Measurements from ENCODE around the gene CCDC89.
"Not testable (repeated sequence)": the region's sequence is repeated elsewhere in the genome, so short reads cannot be mapped to it uniquely, and the experiment has no call there.

Gene CCDC89

DNA sequence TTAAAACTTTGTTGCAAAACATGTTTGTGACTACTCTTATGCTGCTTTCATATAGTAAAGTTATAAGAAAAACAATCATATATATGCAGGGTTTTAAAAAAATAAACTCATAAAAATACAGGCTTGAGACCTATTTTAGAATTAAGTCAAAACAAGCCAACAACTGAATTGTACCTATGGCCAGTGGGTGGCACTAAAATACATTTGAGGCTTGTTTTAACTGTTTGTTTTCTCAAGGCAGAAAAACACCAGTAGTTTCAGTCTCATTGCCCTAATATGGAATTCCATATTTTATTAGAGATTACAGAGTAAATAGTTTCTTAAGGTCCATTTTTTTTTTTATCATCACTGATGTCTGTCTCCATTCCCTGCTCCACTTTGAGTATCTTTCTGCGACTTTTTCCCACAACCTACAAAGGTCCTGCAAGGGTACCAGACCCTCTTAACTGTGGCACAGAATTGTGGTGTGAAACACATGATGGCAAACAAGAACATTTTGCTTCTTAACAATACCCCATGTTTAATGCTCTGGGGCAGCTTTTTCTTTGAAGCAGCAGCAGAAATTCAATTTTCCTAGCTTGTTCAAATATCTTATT, 8.5 kb upstream of the CCDC89 start:
- DNase-seq (ENCODE audit: low spot score) = peak; percentile 19

DNA sequence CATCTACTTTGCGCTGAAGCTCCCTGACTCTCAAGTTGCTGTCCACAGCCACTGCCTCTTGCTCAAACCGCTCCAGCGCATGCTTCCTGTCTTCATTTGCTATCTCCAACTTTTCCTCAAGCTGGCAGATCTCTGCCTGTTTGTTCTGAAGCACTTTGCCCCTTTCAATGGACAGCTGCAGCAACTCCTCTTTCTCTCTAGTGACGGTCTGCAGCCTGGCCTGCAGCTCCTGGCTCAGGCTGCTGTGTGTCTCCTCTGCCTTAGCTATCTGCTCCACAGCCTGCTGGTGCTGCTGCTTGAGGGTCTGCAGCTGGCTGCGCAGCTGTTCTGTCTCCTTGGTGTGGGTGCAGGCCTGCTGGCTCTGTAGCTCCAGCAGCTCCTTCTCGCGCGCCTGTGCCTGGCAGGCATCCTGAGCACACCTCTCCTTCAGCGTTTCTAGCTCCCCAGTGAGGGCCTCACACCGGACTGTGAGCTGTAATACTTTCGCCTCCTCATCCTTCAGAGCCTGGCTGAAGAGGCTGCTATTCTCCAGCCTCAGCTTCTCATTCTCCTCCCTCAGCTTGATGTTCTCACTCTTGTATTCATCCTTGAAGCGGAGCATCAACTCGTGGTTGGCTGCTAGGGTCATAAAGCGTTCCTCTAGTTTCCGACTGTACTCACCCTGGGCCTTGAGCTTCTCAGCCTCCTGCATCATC, 723 bp downstream of the CCDC89 start:
- DNase-seq (ENCODE audit: low spot score) = no peak

DNA sequence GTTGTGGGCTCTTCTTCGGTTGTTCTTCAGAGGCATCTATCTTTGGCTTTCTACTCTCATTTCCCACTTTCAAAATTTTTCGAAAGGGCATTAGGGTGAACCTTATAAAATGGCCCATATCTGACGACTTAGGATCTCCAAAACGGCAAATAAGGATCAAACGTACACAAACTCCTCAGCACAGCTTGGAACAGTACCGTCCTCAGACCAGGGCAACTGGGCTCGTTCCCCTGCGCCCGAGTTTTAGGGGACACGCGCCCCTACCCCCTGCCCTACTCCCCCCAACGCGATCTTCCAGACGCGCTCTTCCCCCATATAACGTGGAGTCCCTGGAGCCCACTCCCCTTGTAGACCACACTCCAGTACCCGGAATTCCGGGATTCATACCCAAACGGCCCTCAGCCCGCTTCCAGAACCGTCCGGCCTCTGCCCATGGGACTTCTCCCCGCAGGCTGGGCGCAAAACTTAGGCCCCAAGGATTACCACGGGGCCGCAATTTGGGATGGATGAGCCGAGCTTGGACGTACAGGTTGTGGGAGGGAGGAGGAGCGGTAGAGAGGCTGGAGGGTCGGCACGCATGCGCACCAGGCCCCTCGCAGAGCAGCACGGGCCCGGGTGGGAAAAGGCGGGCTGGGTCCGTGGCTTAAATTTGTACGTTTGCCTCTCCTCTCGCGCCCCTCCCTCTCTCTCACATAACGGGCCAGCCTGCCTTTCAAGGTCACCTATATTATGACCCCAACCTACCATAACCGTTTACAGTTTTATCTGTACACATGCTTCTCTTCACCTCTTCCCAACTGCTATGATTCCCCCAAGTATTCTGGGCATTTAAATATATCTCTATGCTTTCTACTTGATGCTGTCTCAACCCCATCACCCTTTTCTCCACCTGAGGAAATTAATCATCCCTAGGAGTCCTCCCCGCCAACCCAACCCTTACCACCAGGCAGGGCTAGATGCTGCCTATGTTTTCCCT, 3.4 kb downstream of the CCDC89 start:
- DNase-seq (ENCODE audit: low spot score) = peak; percentile 87

DNA sequence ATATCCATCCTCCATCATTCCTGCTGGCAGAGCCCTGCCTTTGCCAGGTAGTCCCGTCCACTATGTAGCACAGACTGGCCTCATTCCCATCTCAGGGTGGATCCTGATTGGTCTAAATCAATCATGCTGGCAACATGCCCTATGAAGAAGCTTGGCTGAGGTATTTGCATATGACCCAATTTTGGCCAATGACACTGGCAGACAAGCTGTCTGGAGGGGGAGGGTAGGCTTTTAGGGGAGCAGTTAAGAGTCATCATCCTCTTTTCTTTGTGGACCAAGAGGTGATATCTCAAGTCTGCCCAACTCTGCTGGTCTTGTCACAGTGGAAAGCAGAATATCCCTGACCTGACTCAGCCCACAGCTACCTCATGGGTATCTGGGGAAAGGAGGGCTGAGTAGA, 5.1 kb downstream of the CCDC89 start:
- DNase-seq (ENCODE audit: low spot score) = no peak

DNA sequence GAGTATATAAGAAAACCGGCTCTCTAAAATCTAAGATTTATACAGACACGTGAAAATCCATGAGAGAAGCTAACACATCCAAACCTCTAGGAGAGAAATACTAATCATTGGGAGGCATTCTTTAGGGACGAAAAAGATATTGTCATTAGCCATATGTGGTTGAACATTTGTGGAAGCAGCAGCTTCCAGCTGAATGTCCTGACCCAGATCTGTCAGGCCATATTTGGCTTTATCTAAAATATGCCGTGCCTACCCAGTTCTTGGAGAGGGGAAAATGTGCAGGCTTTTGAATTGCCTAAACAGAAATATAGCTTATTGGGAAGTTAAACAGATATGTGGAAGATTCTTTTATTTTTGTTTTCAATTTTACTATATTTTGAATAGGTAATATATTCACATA, 6.4 kb downstream of the CCDC89 start:
- no peak for DNase-seq (ENCODE audit: low spot score)

DNA sequence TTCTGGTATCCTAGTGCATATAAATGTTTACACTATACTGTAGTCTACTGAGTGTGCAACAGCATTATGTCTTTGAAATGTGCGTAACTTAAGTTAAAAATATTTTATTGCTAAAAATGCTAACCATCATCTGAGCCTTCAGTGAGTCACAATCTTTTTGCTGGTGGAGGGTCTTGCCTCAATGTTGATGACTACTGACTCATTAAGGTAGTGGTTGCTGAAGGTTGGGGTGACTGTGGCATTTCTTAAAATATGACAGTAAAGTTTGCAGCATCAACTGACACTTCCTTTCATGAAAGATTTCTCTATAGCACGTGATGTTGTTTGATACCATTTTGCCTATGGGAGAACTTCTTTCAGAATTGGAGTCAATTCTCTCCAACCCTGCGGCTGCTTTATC, 12.6 kb downstream of the CCDC89 start:
- no peak for DNase-seq (ENCODE audit: low spot score)

DNA sequence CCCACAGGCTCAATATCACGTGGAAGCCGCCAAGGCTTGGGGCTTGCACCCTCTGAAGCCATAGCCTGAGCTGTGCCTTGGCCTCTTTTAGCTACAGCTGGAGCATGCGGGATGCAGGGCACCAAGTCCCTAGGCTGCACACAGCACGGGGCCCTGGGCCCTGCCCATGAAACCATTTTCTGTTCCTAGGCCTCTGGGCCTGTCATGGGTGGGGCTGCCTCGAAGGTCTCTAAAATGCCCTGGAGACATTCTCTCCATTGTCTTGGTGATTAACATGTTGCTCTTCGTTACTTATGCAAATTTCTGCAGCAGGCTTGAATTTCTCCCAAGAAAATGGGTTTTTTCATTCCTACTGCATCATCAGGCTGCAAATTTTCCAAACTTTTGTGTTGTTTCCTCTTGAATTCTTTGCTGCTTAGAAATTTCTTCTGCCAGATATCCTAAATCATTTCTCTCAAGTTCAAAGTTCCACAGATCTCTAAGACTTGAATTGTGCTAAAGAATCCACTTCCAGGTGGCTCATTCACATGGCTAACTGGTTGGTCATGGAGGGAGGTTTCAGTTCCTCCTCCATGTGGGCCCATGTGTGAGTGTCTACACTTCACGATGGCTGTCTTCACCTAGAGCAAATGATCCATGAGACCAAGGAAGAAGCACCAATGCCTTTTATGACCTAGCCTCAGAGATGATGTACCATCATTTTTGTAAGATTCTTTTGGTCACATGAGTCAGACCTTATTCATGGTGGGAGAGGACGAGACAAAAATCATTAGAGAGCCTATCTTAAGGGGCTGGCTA, 13.7 kb downstream of the CCDC89 start:
- no peak for DNase-seq (ENCODE audit: low spot score)

DNA sequence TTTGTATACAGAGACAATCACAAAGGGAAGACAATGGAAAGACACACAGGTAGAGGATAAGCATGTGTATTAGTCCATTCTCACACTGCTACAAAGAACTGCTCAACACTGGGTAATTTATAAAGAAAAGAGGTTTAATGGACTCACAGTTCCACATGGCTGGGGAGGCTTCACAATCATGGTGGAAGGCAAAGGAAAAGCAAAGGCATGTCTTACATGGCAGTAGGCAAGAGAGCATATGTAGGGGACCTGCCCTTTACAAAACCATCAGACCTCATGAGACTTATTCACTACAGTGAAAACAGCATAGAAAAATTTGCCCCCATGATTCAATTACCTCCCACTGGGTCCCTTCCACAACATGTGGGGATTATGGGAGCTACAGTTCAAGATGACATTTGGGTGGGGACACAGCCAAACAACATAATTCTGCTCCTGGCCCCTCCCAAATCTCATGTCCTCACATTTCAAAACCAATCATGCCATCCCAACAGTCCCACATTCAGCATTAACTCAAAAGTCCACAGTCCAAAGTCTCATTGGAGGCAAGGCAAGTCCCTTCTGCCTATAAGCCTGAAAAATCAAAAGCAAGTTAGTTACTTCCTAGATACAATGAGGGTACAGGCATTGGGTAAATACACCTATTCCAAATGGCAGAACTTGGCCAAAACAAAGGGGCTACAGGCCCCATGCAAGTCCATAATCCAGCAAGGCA, 14.9 kb downstream of the CCDC89 start:
- DNase-seq (ENCODE audit: low spot score) = not testable (repeated sequence)

DNA sequence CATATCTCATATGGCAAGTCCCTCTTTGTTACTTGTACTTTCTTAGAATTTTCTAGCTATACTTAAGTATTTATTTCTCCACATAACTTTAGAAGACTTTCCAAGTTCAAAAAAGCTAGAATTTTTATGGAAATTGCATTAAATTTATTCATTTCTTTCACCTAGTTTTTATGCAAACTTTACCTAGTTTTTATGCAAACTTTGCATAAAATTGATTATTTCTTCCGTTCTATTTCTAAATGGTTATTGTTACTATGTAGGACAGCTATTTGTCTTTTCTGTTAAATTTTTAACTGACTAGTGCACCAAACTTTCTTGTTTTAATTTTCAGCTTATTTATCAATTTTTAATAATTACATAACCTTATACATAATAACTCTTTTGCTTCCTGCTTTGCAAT, 17.8 kb downstream of the CCDC89 start:
- no peak for DNase-seq (ENCODE audit: low spot score)

DNA sequence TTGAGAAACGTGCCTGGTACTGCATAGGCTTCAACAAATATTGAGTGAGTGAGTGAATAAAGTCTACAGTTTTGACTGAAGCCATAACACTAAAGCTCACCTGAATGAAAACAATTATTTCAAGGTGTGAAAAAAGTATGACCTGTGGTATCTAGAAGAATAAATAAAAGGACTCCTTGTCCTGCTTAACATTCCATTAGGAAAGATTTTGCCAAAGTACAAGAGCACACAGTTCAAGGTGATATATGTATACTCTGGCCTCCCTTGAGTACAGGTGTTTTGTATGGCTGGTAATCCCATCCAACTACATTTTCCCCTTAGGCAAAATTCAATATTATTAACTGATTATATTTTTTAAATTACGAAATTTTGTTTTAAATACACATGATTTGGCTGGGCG, 19.3 kb downstream of the CCDC89 start:
- DNase-seq (ENCODE audit: low spot score) = no peak

DNA sequence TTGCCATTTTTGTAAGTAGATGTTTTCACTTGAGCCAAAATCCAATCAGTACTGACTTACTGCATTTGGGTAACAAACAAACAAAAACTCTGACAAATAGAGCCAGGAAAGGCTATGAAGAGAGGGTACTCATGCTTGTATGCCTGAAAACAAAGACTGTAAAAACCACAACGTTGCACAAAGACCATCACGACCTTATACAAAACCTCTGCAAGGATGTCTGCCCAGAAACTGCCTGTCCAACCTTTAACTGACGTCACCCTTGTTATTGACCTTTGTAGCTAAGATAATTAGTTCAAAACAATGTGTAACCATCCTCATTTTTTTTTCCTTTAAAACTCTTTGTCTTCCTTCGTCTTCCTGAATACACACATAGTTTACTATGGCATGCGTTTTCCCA, 20.3 kb downstream of the CCDC89 start:
- no peak for DNase-seq (ENCODE audit: low spot score)

DNA sequence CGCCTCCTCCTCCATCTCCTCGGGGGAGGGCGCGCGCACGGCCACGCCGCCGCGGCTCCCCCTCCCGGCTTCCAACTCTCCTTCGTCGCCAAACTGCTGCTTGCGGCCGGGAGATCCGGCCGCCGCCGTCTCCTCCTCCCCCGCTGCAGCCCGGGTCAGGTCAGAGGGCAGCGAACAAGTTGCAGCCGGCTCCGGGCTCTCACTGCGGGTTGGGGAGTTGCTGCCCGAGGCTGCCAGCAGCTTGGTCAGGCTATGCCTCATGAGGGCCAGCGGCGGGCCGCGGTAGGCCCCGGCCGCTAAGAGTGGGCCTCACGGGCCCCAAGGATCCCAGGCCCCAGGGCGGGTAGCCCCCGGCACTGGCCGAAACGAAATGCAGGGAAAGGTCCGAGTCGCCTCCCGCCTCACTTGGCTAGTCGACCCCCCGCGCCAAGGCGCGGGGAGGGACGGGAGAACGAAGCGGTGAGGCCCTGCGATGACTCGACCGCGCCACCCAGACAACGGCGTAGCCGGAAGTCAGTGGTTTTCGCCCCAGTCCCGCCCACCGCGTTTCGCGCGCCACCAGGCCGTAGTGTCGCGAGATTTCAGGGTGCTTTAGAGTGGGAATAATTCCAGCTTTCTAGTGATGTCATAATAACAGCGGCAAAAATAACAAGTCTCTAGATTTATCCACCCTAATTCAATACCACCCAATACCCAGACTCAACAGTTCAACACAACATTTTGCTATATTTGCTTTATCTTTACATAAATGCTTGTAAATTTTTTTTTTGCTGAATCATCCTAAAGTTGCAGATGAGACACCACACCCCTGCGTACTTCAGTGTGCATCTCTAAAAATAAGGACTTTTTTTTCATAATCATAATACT, 21.1 kb downstream of the CCDC89 start, which contains the start of gene CREBZF:
Gene CREBZF (minus strand): TSS at position 515 of the 867 bp plus-strand sequence. CDS start 254 bp downstream, at position 261.
- peak; percentile 89 for DNase-seq (ENCODE audit: low spot score)

DNA sequence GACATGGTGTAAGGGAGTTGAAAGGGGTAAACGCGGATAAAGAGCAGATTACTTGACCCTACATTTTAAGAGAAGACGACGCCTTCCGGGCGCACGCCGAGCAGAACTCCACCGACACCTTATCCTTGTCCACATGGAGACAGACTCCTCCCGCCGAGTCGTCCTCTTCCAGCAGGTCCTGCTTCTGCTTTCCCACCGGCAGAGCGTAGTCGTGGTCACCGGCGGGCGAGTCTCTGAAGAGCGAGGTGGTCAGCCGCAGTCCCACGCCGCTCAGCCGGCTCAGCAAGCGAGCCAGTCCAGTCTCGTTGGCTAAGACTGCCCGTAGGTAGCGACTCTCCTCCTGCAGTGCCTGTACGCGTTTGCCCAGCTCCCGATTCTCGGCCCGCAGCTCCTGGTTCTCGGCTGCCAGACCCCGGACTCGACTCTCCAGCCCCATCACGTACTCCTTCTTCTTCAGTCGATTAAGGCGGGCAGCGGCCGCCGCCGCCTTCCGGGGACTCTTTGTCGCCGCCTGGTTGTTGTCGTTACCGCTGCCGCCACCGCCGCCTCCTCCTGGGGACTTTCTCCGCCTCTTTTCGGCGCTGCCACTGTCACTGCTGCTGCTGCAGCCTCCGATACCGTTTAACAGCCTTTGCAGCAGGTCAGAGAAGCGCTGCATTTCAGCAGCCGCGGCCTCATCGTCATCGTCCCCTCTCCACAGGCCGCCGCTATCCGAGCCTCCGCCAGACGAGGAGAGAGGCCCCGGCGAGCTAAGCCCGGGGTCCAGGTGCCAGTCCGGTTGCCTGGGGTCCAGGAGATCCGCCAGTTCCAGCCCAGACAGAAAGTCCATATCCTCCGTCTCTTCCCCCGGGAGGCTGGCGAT, 22.0 kb downstream of the CCDC89 start:
- peak; percentile 85 for DNase-seq (ENCODE audit: low spot score)

DNA sequence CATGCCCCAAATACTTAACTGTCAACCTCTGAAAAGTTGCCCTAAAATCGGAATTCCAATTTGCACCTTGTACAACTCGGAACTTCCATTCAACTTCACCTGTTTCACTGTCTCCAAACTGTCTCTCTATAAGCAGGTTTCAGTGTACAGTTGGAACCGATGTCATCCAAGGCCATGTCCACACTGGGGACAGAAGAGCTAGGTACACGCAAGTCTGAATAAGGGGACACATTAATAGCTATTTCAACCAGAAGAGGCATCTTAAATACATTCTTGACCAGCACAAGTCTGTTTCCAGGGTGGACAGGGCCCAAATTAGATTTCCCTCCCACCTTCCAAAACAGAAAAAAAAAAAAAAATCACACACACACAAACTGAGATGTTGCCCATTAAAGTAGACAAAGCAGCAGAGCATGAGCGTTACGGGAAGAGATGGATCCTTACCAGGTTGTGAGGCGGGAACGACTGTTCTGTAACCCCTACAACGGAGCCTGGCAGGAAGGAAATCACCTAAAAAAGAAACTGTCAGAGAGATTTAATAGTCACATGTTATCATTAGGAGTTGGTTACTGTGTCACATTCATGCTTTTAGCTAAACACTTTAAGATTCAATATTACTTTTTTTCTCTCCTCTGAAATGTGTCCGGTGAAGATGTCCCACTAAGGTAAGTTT, 22.8 kb downstream of the CCDC89 start:
- DNase-seq (ENCODE audit: low spot score) = peak; percentile 13

DNA sequence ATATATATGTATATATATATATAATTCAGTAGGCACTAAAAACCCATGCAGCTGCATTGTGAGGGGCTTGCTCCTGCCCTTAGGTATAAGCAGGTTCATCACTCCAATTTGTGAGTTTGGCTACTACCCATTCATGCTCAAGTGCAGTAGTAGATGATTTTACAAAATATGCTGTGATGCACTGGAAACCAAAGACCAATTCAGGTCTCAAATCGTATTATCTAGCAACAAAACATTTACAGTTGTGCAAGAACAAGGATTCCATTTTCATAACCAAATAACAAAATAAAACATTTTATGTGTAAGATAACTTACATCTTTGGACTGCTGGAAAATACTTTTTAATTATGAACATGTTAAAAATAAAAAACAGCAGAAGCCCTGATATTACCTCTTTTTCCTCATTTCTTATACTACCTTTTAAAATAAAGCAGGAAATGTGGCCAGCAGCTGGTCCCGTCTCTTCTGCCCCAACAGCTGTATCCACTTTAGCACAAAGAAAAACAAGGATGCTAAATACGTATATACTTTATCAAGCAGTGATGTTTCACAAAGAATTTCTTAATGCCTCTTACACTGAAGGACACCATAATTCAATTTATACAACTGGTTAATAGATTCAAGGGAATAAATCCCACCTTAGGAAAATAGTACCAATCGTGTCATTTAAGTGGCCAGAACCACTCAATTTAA, 23.9 kb downstream of the CCDC89 start:
- DNase-seq (ENCODE audit: low spot score) = no peak

DNA sequence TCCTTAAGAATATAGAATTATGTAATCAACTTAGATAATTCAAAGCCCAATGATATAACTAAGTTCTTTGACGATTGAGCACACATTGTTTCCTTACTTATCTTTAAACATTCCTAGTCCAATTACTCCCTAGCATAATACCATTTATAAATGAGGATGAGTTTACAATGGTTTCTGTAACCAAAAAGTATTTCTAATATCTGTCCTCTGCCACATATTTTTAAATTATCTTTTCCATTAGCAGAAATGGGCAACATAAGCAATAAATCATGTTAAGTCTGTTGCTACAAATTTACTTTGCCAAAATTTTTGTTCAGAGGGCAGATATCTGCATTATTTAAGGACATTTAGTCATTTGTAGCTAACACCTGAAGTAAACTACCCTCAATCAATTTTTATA, 27.8 kb downstream of the CCDC89 start:
- DNase-seq (ENCODE audit: low spot score) = no peak

DNA sequence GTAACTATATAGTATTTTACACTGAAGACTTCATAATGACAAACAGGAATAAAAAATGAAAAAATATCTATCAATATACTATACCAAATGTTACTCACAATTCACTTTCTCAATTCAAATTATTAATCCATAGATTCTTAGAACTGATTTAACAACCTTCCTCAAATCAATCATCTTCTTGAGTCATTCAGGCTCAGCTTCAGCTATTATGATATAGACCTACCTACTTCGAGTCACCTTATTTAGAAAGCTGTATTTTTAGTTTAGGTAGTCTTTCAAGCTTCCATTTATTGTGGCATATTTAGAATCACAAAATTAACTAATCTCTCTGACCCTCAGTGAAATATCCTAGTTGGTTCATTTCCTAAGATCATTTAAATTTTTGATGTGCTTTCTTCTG, 29.2 kb downstream of the CCDC89 start:
- no peak for DNase-seq (ENCODE audit: low spot score)

DNA sequence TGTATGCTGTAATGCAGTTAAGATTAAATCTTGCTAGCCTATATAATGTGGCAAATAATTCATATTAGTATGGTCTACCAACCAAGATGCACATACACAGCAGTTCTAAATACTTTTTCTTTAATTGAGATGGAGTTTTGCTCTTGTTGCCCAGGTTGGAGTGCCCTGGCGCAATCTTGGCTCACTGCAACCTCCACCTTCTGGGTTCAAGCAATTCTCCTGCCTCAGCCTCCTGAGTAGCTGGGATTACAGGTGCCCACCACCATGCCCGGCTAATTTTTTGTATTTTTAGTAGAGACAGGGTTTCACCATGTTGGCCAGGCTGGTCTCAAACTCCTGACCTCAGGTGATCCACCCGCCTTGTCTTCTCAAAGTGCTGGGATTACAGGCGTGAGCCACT, 31.7 kb downstream of the CCDC89 start:
- not testable (repeated sequence) for DNase-seq (ENCODE audit: low spot score)

All from germinal center (tissue), 1 donor.